MCF 10A (cell line): ENCODE results near the gene TMEM87A. TPM values are rescaled to one million over a fixed set of nuclear protein-coding genes. Genes with fewer than 3 reads are reported as not detected.

Source experiments
- BruUV-seq: library from RNA; stranded (reverse); fragments of 400-500 nt; replicated peaks from 2 replicates; lab custom pipeline; 2021; lab: Mats Ljungman, UMichigan
- CTCF ChIA-PET: fragments of 300-600 bp; sonication (Branson Sonifier 250); formaldehyde crosslinking; extraction: SDS; loops from one replicate; lab custom pipeline; 2021; ENCODE audit warnings: antibody characterized with exemption, inconsistent platforms; lab: Yijun Ruan, JAX
- POLR2A ChIA-PET: fragments of 300-600, 350-650 bp; sonication (Branson Sonifier 250); formaldehyde crosslinking; extraction: SDS; loops from one replicate; lab custom pipeline; 2020; ENCODE audit warnings: antibody characterized with exemption, inconsistent platforms; lab: Yijun Ruan, JAX
- DNase-seq: peaks from one replicate; pipeline ENCODE4 v3.0.0-alpha.2; 2018; ENCODE audit not compliant: unreplicated experiment
- H3K27ac Mint-ChIP-seq: one replicate; pipeline ENCODE4 v1.8.0; 2022; ENCODE audit warnings: mild to moderate bottlenecking, low read depth, mixed read lengths; ENCODE audit not compliant: unreplicated experiment
- H3K27me3 Mint-ChIP-seq: one replicate; pipeline ENCODE4 v1.8.0; 2022; ENCODE audit warnings: mixed read lengths; ENCODE audit not compliant: insufficient read depth, unreplicated experiment
- H3K36me3 Mint-ChIP-seq: one replicate; pipeline ENCODE4 v1.8.0; 2022; ENCODE audit warnings: mild to moderate bottlenecking, moderate library complexity, mixed read lengths; ENCODE audit not compliant: insufficient read depth, unreplicated experiment
- H3K4me1 Mint-ChIP-seq: one replicate; pipeline ENCODE4 v1.8.0; 2022; ENCODE audit warnings: mixed read lengths; ENCODE audit not compliant: insufficient read depth, unreplicated experiment
- H3K4me3 Mint-ChIP-seq: one replicate; pipeline ENCODE4 v1.8.0; 2022; ENCODE audit warnings: mild to moderate bottlenecking, moderate library complexity, mixed read lengths; ENCODE audit not compliant: unreplicated experiment
- H3K9me3 Mint-ChIP-seq: one replicate; pipeline ENCODE4 v1.8.0; 2022; ENCODE audit warnings: mixed read lengths; ENCODE audit not compliant: unreplicated experiment
- CTCF ChIP-seq: fragments of 200-600 bp; IDR thresholded peaks from one replicate; pipeline ENCODE4 v1.8.0; 2022; ENCODE audit warnings: antibody characterized with exemption, mild to moderate bottlenecking; ENCODE audit not compliant: unreplicated experiment
- intact Hi-C: fragments of 100-400 bp; cut with micrococcal nuclease; formaldehyde crosslinking; loops from 2 replicates; pipeline ENCODE4 v1.14.1; 2022
- total RNA-seq: library from RNA; stranded (reverse); gene quantifications from 2 replicates; pipeline ENCODE4 v1.2.3, GENCODE V29; 2022

TMEM87A gene
- total RNA-seq, 1 experiment from 2014 or later, result 51.3 TPM

DNA sequence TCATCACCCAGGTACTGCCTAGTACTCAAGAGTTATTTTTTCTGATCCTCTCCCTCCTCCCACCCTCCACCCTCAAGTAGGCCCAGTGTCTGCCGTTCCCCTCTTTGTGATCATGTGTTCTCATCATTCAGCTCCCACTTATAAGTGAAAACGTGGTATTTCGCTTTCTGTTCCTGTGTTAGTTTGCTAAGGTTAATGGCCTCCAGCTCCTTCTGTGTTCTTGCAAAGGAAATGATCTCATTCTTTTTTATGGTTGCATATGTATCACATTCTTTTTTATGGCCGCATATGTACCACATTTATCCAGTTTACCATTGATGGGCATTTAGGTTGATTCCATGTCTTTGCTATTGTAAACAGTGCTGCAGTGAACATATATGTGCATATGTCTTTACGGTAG lies 8.4 kb downstream of the TMEM87A start:
- ChIA-PET CTCF (interaction anchor here (0.5 kb wide), 1 partner anchor 662 kb away, joined by 3 read pairs; no protein-coding TSS in a partner anchor), POLR2A (interaction anchor here (0.6 to 0.7 kb wide), 2 partner anchors 11 to 287 kb away, joined by 3 to 6 read pairs; no protein-coding TSS in a partner anchor)
- TF ChIP-seq CTCF, result no peak
- no peaks in the 10 kb centered on the region for H3K9me3 Mint-ChIP-seq
- H3K4me3 Mint-ChIP-seq, result no peak overlapping the region
- H3K27ac Mint-ChIP-seq, result no peak overlapping the region
- DNase-seq, result no peak
- peaks cover 82% of the 10 kb centered on the region for H3K36me3 Mint-ChIP-seq
- peaks cover 6% of the 10 kb centered on the region for H3K4me1 Mint-ChIP-seq
- no TSS peak for BruUV-seq
- no peaks in the 10 kb centered on the region for H3K27me3 Mint-ChIP-seq
- intact Hi-C loops, result no loop called here

GRCh38 chr15:42253300-42253699 lies 19.9 kb downstream of the TMEM87A start:
- no peak overlapping the region for H3K4me3 Mint-ChIP-seq
- ChIA-PET CTCF (no interaction called here), POLR2A (no interaction called here)
- no peak for DNase-seq
- no peaks in the 10 kb centered on the region for H3K27me3 Mint-ChIP-seq
- H3K4me1 Mint-ChIP-seq, result no peaks in the 10 kb centered on the region
- no peak overlapping the region for H3K27ac Mint-ChIP-seq
- peaks cover 43% of the 10 kb centered on the region for H3K9me3 Mint-ChIP-seq
- TF ChIP-seq CTCF, result no peak
- peaks cover 67% of the 10 kb centered on the region for H3K36me3 Mint-ChIP-seq
- intact Hi-C loops, result no loop called here
- no TSS peak for BruUV-seq

DNA sequence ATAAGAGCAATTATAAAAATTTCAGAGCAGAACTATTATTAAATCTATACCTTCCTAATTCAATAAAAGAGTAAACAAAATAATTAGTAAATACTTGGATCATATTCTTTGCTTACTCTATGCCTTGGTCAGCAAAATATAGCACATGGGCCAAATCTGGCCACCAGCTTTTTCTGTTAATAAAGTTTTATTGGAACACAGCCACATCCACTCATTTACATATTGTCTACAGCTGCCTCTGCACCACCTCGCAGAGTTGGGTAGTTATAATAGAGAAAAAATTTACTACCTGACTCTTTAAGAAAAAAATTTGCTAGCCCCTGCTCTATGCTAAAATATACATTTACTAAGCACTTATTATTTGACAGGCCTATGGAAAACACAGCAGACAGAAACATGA lies 32.4 kb downstream of the TMEM87A start:
- Mint-ChIP-seq H3K36me3 (peaks cover 57% of the 10 kb centered on the region), H3K27me3 (no peaks in the 10 kb centered on the region), H3K4me3 (no peak overlapping the region), H3K9me3 (no peaks in the 10 kb centered on the region), H3K4me1 (no peaks in the 10 kb centered on the region), H3K27ac (no peak overlapping the region)
- no TSS peak for BruUV-seq
- DNase-seq, result no peak
- intact Hi-C loops, result no loop called here
- ChIA-PET POLR2A (interaction anchor here (0.6 kb wide), 1 partner anchor 33 kb away, joined by 3 read pairs; the partner anchor contains the start of gene VPS39), CTCF (no interaction called here)
- TF ChIP-seq CTCF, result no peak

- Mint-ChIP-seq H3K9me3 (no peaks in the 10 kb centered on the region), H3K36me3 (peaks cover 67% of the 10 kb centered on the region), H3K4me3 (no peak overlapping the region), H3K4me1 (no peaks in the 10 kb centered on the region), H3K27ac (no peak overlapping the region), H3K27me3 (no peaks in the 10 kb centered on the region)
- ChIA-PET POLR2A (interaction anchor here (0.7 kb wide), 1 partner anchor 864 kb away, joined by 3 read pairs; no protein-coding TSS in a partner anchor), CTCF (no interaction called here)
- intact Hi-C loops, result no loop called here
- DNase-seq, result no peak
- TF ChIP-seq CTCF, result no peak
- no TSS peak for BruUV-seq
Observed at GRCh38 chr15:42239528-42240182, 33.6 kb downstream of the TMEM87A start.
